Panc1 (cell line): ENCODE measurements around the gene GUCY1A2.

Experiments used
- POLR2AphosphoS5 ChIP-seq: IDR thresholded peaks from 2 replicates; pipeline ENCODE4 v1.6.1; 2012; ENCODE audit warnings: mild to moderate bottlenecking, low read depth, low read length, moderate library complexity
- SIN3A ChIP-seq: IDR thresholded peaks from 2 replicates; pipeline ENCODE4 v1.6.1; 2012; ENCODE audit warnings: low read depth, mild to moderate bottlenecking, low read length, moderate library complexity, borderline replicate concordance; ENCODE audit not compliant: insufficient read depth
- TCF7L2 ChIP-seq: IDR thresholded peaks from 2 replicates; pipeline ENCODE4 v1.6.1; 2011; ENCODE audit warnings: mild to moderate bottlenecking, low read depth, low read length, inconsistent platforms
- TF ChIP-seq, protein P1 (sequence below): fragments of 450-650 bp; IDR thresholded peaks from 2 replicates; pipeline ENCODE4 v1.5.1; 2017; ENCODE audit warnings: mild to moderate bottlenecking
- TF ChIP-seq, protein P2 (sequence below), 2 experiments: IDR thresholded peaks; 2 replicates each; pipeline ENCODE4 v1.6.1; 2011 to 2012; ENCODE audit warnings: low read depth in 2 of 2, control low read depth in 1 of 2, low read length in 1 of 2, mild to moderate bottlenecking in 1 of 2, moderate library complexity in 1 of 2; ENCODE audit not compliant: insufficient read depth in 1 of 2

DNA sequence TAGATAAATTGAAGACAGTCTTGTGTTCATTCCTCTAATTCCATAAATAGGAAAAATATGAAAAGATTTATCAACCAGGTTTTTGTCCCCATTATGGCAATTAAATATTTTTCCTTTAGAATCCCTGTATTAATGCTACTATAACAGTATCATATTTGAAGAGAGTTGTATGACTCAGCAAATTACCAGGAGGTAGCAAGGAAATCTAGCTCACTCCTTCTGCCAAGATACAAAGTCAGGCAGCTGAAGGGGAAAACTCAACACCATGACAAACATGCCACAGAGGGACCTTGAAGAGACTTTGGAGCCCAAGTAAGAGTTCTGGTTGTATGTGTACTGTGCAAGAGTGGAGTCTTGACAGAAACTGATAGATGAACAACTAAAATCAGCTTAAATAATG lies 143.3 kb downstream of the GUCY1A2 start:
- TF ChIP-seq, protein P1, sequence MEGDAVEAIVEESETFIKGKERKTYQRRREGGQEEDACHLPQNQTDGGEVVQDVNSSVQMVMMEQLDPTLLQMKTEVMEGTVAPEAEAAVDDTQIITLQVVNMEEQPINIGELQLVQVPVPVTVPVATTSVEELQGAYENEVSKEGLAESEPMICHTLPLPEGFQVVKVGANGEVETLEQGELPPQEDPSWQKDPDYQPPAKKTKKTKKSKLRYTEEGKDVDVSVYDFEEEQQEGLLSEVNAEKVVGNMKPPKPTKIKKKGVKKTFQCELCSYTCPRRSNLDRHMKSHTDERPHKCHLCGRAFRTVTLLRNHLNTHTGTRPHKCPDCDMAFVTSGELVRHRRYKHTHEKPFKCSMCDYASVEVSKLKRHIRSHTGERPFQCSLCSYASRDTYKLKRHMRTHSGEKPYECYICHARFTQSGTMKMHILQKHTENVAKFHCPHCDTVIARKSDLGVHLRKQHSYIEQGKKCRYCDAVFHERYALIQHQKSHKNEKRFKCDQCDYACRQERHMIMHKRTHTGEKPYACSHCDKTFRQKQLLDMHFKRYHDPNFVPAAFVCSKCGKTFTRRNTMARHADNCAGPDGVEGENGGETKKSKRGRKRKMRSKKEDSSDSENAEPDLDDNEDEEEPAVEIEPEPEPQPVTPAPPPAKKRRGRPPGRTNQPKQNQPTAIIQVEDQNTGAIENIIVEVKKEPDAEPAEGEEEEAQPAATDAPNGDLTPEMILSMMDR = no peak
- TF ChIP-seq POLR2AphosphoS5 (no peak), SIN3A (no peak), TCF7L2 (no peak)
- TF ChIP-seq, protein P2, sequence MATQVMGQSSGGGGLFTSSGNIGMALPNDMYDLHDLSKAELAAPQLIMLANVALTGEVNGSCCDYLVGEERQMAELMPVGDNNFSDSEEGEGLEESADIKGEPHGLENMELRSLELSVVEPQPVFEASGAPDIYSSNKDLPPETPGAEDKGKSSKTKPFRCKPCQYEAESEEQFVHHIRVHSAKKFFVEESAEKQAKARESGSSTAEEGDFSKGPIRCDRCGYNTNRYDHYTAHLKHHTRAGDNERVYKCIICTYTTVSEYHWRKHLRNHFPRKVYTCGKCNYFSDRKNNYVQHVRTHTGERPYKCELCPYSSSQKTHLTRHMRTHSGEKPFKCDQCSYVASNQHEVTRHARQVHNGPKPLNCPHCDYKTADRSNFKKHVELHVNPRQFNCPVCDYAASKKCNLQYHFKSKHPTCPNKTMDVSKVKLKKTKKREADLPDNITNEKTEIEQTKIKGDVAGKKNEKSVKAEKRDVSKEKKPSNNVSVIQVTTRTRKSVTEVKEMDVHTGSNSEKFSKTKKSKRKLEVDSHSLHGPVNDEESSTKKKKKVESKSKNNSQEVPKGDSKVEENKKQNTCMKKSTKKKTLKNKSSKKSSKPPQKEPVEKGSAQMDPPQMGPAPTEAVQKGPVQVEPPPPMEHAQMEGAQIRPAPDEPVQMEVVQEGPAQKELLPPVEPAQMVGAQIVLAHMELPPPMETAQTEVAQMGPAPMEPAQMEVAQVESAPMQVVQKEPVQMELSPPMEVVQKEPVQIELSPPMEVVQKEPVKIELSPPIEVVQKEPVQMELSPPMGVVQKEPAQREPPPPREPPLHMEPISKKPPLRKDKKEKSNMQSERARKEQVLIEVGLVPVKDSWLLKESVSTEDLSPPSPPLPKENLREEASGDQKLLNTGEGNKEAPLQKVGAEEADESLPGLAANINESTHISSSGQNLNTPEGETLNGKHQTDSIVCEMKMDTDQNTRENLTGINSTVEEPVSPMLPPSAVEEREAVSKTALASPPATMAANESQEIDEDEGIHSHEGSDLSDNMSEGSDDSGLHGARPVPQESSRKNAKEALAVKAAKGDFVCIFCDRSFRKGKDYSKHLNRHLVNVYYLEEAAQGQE (IDR thresholded peaks at IDR 0.05; ENCODE audit: insufficient read depth in 1 of 2, low read depth in 2 of 2, low read length in 1 of 2) = no peak
